ENCODE results near the gene LTB4R2.

The LTB4R2 gene

GRCh38 chr14:24285351-24285750, 24.6 kb upstream of the LTB4R2 start:
- H3K4me1 Mint-ChIP-seq, result peaks cover 20% of the 10 kb centered on the region
- H3K4me3 Mint-ChIP-seq, result no peak overlapping the region
- no peaks in the 10 kb centered on the region for H3K27me3 Mint-ChIP-seq
- peaks cover 2% of the 10 kb centered on the region for H3K36me3 Mint-ChIP-seq
- H3K9me3 Mint-ChIP-seq, result no peaks in the 10 kb centered on the region
- H3K27ac Mint-ChIP-seq, result no peak overlapping the region

- Mint-ChIP-seq H3K9me3 (no peaks in the 10 kb centered on the region), H3K27ac (no peak overlapping the region), H3K27me3 (no peaks in the 10 kb centered on the region), H3K4me1 (peaks cover 13% of the 10 kb centered on the region), H3K4me3 (no peak overlapping the region), H3K36me3 (peaks cover 13% of the 10 kb centered on the region)
Measured at GRCh38 chr14:24286996-24287395, 22.9 kb upstream of the LTB4R2 start.

- H3K4me3 Mint-ChIP-seq, result no peak overlapping the region
- peaks cover 16% of the 10 kb centered on the region for H3K36me3 Mint-ChIP-seq
- H3K4me1 Mint-ChIP-seq, result peaks cover 13% of the 10 kb centered on the region
- H3K9me3 Mint-ChIP-seq, result no peaks in the 10 kb centered on the region
- H3K27me3 Mint-ChIP-seq, result no peaks in the 10 kb centered on the region
- H3K27ac Mint-ChIP-seq, result no peak overlapping the region
Measured at GRCh38 chr14:24289649-24290280, 20.2 kb upstream of the LTB4R2 start.

- Mint-ChIP-seq H3K27ac (peak overlapping the region; percentile 38), H3K4me3 (no peak overlapping the region), H3K27me3 (no peaks in the 10 kb centered on the region), H3K36me3 (peaks cover 16% of the 10 kb centered on the region), H3K9me3 (no peaks in the 10 kb centered on the region), H3K4me1 (peaks cover 13% of the 10 kb centered on the region)
Measured at GRCh38 chr14:24290746-24291145, 19.2 kb upstream of the LTB4R2 start.

GRCh38 chr14:24291446-24292117, 18.4 kb upstream of the LTB4R2 start:
- H3K27me3 Mint-ChIP-seq, result no peaks in the 10 kb centered on the region
- no peak overlapping the region for H3K27ac Mint-ChIP-seq
- H3K4me1 Mint-ChIP-seq, result peaks cover 21% of the 10 kb centered on the region
- H3K9me3 Mint-ChIP-seq, result no peaks in the 10 kb centered on the region
- no peak overlapping the region for H3K4me3 Mint-ChIP-seq
- peaks cover 20% of the 10 kb centered on the region for H3K36me3 Mint-ChIP-seq

GRCh38 chr14:24292118-24292807, 17.7 kb upstream of the LTB4R2 start:
- no peaks in the 10 kb centered on the region for H3K9me3 Mint-ChIP-seq
- no peak overlapping the region for H3K4me3 Mint-ChIP-seq
- peaks cover 28% of the 10 kb centered on the region for H3K4me1 Mint-ChIP-seq

GRCh38 chr14:24293525-24293924, 16.4 kb upstream of the LTB4R2 start:
- Mint-ChIP-seq H3K4me3 (no peak overlapping the region), H3K36me3 (peaks cover 22% of the 10 kb centered on the region), H3K27me3 (no peaks in the 10 kb centered on the region), H3K9me3 (no peaks in the 10 kb centered on the region), H3K27ac (no peak overlapping the region), H3K4me1 (peaks cover 35% of the 10 kb centered on the region)

More at GRCh38 chr14:24292118-24292807, 17.7 kb upstream of the LTB4R2 start:
- Mint-ChIP-seq H3K27ac (no peak overlapping the region), H3K36me3 (peaks cover 22% of the 10 kb centered on the region), H3K27me3 (no peaks in the 10 kb centered on the region)

GRCh38 chr14:24296341-24297157, 13.4 kb upstream of the LTB4R2 start:
- no peaks in the 10 kb centered on the region for H3K27me3 Mint-ChIP-seq
- H3K9me3 Mint-ChIP-seq, result no peaks in the 10 kb centered on the region
- peaks cover 45% of the 10 kb centered on the region for H3K4me1 Mint-ChIP-seq
- peaks cover 12% of the 10 kb centered on the region for H3K36me3 Mint-ChIP-seq
- peak overlapping the region; percentile 69 for H3K4me3 Mint-ChIP-seq
- peak overlapping the region; percentile 98 for H3K27ac Mint-ChIP-seq

GRCh38 chr14:24297190-24297964, 12.6 kb upstream of the LTB4R2 start:
- Mint-ChIP-seq H3K9me3 (no peaks in the 10 kb centered on the region), H3K27me3 (no peaks in the 10 kb centered on the region), H3K4me1 (peaks cover 46% of the 10 kb centered on the region), H3K4me3 (peak overlapping the region; percentile 67), H3K36me3 (peaks cover 11% of the 10 kb centered on the region), H3K27ac (peak overlapping the region; percentile 73)

- H3K9me3 Mint-ChIP-seq, result no peaks in the 10 kb centered on the region
- peaks cover 13% of the 10 kb centered on the region for H3K36me3 Mint-ChIP-seq
- H3K27me3 Mint-ChIP-seq, result no peaks in the 10 kb centered on the region
- H3K4me3 Mint-ChIP-seq, result peak overlapping the region; percentile 97
- H3K4me1 Mint-ChIP-seq, result peaks cover 46% of the 10 kb centered on the region
- H3K27ac Mint-ChIP-seq, result peak overlapping the region; percentile 80
Measured at GRCh38 chr14:24298892-24299254, 11.1 kb upstream of the LTB4R2 start.

- H3K27ac Mint-ChIP-seq, result peak within 1 kb of the TSS; percentile 97
- H3K27me3 Mint-ChIP-seq, result no peaks in the 10 kb centered on the region
- H3K36me3 Mint-ChIP-seq, result peaks cover 18% of the 10 kb centered on the region
- peaks cover 46% of the 10 kb centered on the region for H3K4me1 Mint-ChIP-seq
- peak within 1 kb of the TSS; percentile 97 for H3K4me3 Mint-ChIP-seq
- no peaks in the 10 kb centered on the region for H3K9me3 Mint-ChIP-seq
Measured at GRCh38 chr14:24299255-24300191, 10.4 kb upstream of the LTB4R2 start, which contains the start of the genes DHRS1 and NOP9. Gene DHRS1 (minus strand): TSS chr14:24299780. CDS start chr14:24299106, 674 bp downstream. Gene NOP9 (plus strand): TSS chr14:24299850. CDS start chr14:24299955, 105 bp downstream.

GRCh38 chr14:24300326-24300980, 9.5 kb upstream of the LTB4R2 start:
- no peaks in the 10 kb centered on the region for H3K27me3 Mint-ChIP-seq
- H3K4me3 Mint-ChIP-seq, result peak overlapping the region; percentile 97
- H3K36me3 Mint-ChIP-seq, result peaks cover 23% of the 10 kb centered on the region
- no peaks in the 10 kb centered on the region for H3K9me3 Mint-ChIP-seq
- H3K4me1 Mint-ChIP-seq, result peaks cover 46% of the 10 kb centered on the region
- peak overlapping the region; percentile 62 for H3K27ac Mint-ChIP-seq

GRCh38 chr14:24304019-24304387, 5.9 kb upstream of the LTB4R2 start:
- no peaks in the 10 kb centered on the region for H3K27me3 Mint-ChIP-seq
- H3K27ac Mint-ChIP-seq, result no peak overlapping the region
- peaks cover 25% of the 10 kb centered on the region for H3K36me3 Mint-ChIP-seq
- H3K4me3 Mint-ChIP-seq, result no peak overlapping the region
- no peaks in the 10 kb centered on the region for H3K9me3 Mint-ChIP-seq
- H3K4me1 Mint-ChIP-seq, result peaks cover 36% of the 10 kb centered on the region

Measured in activated naive CD4-positive, alpha-beta T cell treated with anti-CD3 and anti-CD28 coated beads, Interleukin-2, amount 50 U/mL, for 24 hours (primary cell).